HCT116 (cell line): ENCODE measurements around the gene SCRN2. TPM values are rescaled to one million over a fixed set of nuclear protein-coding genes. Genes with fewer than 3 reads are reported as not detected.

Experiments
- ATAC-seq: fragments of 200-7000 bp; cut with Tn5 transposase; 2 replicates; pipeline ENCODE4 v1.9.1; 2020; ENCODE audit warnings: mild to moderate bottlenecking, moderate library complexity
- BruUV-seq: library from RNA; stranded (reverse); fragments of 400-500 nt; replicated peaks from 2 replicates; lab custom pipeline; 2021; lab: Mats Ljungman, UMichigan
- CTCF ChIA-PET: fragments of 300-600 bp; sonication (Branson Sonifier 250); formaldehyde crosslinking; loops from one replicate; lab custom pipeline; 2021; ENCODE audit warnings: antibody characterized with exemption; lab: Charles Lee
- POLR2A ChIA-PET: fragments of 300-600, 350-600 bp; sonication (Branson Sonifier 250); formaldehyde crosslinking; loops from one replicate; lab custom pipeline; 2021; ENCODE audit warnings: antibody characterized with exemption; lab: Charles Lee
- RAD21 ChIA-PET, 2 experiments: fragments of 300-600 bp; sonication (Branson Sonifier 250); formaldehyde crosslinking; loops; one replicate each; lab custom pipeline; 2023; ENCODE audit warnings: low total read pairs in 2 of 2; ENCODE audit not compliant: uncharacterized antibody in 2 of 2, unreplicated experiment in 2 of 2, low non-redundant PET in 1 of 2; lab: Charles Lee
- DNase-seq: peaks from one replicate; pipeline ENCODE4 v3.0.0-alpha.2; 2010; ENCODE audit warnings: low read depth, low spot score
- H2AFZ ChIP-seq: fragments of 200-600 bp; shearing (Covaris generic), sonication (generic); 2 replicates; pipeline ENCODE4 v1.6.1; 2017; ENCODE audit warnings: low read depth, mixed run types, mixed read lengths, antibody characterized with exemption, low read length; ENCODE audit not compliant: poor library complexity, severe bottlenecking
- H3K27ac ChIP-seq: 2 replicates; pipeline ENCODE4 v1.5.1; 2012; ENCODE audit warnings: low read depth, low read length
- H3K27me3 ChIP-seq: fragments of 200-600 bp; sonication (generic); 2 replicates; pipeline ENCODE4 v1.6.1; 2016; ENCODE audit warnings: mixed run types, low read length, mixed read lengths; ENCODE audit not compliant: insufficient read depth
- H3K36me3 ChIP-seq, 2 experiments: fragments of 200-500 bp in 1 of 2; fragments of 200-600 bp in 1 of 2; sonication (Bioruptor generic) in 1 of 2; sonication (generic) in 1 of 2; 2 replicates each; pipeline versions ENCODE4 v1.5.1 to v1.6.1; 2014 to 2016; ENCODE audit warnings: low read length in 2 of 2, inconsistent platforms in 1 of 2, mixed read lengths in 1 of 2, mixed run types in 1 of 2; ENCODE audit not compliant: insufficient read depth in 2 of 2, control insufficient read depth in 1 of 2
- H3K4me1 ChIP-seq, 2 experiments: fragments of 200-600 bp in 1 of 2; sonication (generic) in 1 of 2; 2 replicates each; pipeline versions ENCODE4 v1.5.1 to v1.6.1; 2012 to 2017; ENCODE audit warnings: low read length in 2 of 2, inconsistent platforms in 1 of 2, mild to moderate bottlenecking in 1 of 2, mixed read lengths in 1 of 2, mixed run types in 1 of 2, moderate library complexity in 1 of 2; ENCODE audit not compliant: insufficient read depth in 2 of 2, control insufficient read depth in 1 of 2
- H3K4me2 ChIP-seq: fragments of 200-600 bp; sonication (generic); 2 replicates; pipeline ENCODE4 v1.6.1; 2017; ENCODE audit warnings: mixed run types, low read length, mixed read lengths
- H3K4me3 ChIP-seq, 2 experiments: fragments of 200-600 bp in 1 of 2; sonication (generic) in 1 of 2; replicated peaks in 1 of 2; 2 replicates each; pipeline ENCODE4 v1.5.1; 2011 to 2016; ENCODE audit warnings: low read length in 2 of 2, control low read depth in 1 of 2, low read depth in 1 of 2, mild to moderate bottlenecking in 1 of 2, mixed read lengths in 1 of 2, mixed run types in 1 of 2
- H3K79me2 ChIP-seq: fragments of 200-600 bp; sonication (generic); 2 replicates; pipeline ENCODE4 v1.6.1; 2017; ENCODE audit warnings: mild to moderate bottlenecking, mixed run types, low read length, moderate library complexity, mixed read lengths; ENCODE audit not compliant: insufficient read depth
- H3K9ac ChIP-seq: fragments of 200-600 bp; sonication (generic); 2 replicates; pipeline ENCODE4 v1.6.1; 2016; ENCODE audit warnings: low read length, mixed read lengths
- H3K9me2 ChIP-seq: fragments of 200-600 bp; sonication (generic), shearing (Covaris generic); 2 replicates; pipeline ENCODE4 v1.6.1; 2017; ENCODE audit warnings: mixed run types, mild to moderate bottlenecking, moderate library complexity; ENCODE audit not compliant: insufficient read depth
- H3K9me3 ChIP-seq, 2 experiments: fragments of 200-500 bp in 1 of 2; fragments of 200-600 bp in 1 of 2; sonication (Bioruptor generic) in 1 of 2; sonication (generic) in 1 of 2; 2 replicates each; pipeline ENCODE4 v1.6.1; 2014 to 2017; ENCODE audit warnings: low read length in 2 of 2, mixed read lengths in 2 of 2, inconsistent platforms in 1 of 2, low read depth in 1 of 2, mild to moderate bottlenecking in 1 of 2, mixed run types in 1 of 2, moderate library complexity in 1 of 2; ENCODE audit not compliant: control insufficient read depth in 1 of 2, insufficient read depth in 1 of 2
- H4K20me1 ChIP-seq: fragments of 200-600 bp; sonication (generic), shearing (Covaris generic); 2 replicates; pipeline ENCODE4 v1.6.1; 2017; ENCODE audit warnings: mixed run types, mild to moderate bottlenecking, moderate library complexity; ENCODE audit not compliant: insufficient read depth
- CBX3 ChIP-seq: IDR thresholded peaks from 2 replicates; pipeline ENCODE4 v1.6.1; 2012; ENCODE audit warnings: low read depth
- CEBPB ChIP-seq: IDR thresholded peaks from 2 replicates; pipeline ENCODE4 v1.6.1; 2012; ENCODE audit warnings: low read depth
- EGR1 ChIP-seq: IDR thresholded peaks from 2 replicates; pipeline ENCODE4 v1.6.1; 2012; ENCODE audit warnings: low read depth
- FOSL1 ChIP-seq: IDR thresholded peaks from 2 replicates; pipeline ENCODE4 v1.6.1; 2012; ENCODE audit warnings: low read depth
- POLR2A ChIP-seq: IDR thresholded peaks from 2 replicates; pipeline ENCODE4 v1.7.0; 2011; ENCODE audit warnings: borderline replicate concordance; ENCODE audit not compliant: insufficient read depth, insufficient read length; ENCODE audit errors: extremely low read depth
- POLR2AphosphoS5 ChIP-seq: IDR thresholded peaks from 2 replicates; pipeline ENCODE4 v1.6.1; 2011; ENCODE audit warnings: mild to moderate bottlenecking, low read depth, low read length, moderate library complexity
- RAD21 ChIP-seq: IDR thresholded peaks from 2 replicates; pipeline ENCODE4 v1.6.1; 2012; ENCODE audit warnings: low read depth, mild to moderate bottlenecking
- YY1 ChIP-seq: IDR thresholded peaks from 2 replicates; pipeline ENCODE4 v1.6.1; 2011; ENCODE audit warnings: low read length, low read depth, moderate library complexity, mild to moderate bottlenecking; ENCODE audit not compliant: insufficient replicate concordance; ENCODE audit errors: extremely low read depth
- ZFX ChIP-seq: fragments of 450-650 bp; IDR thresholded peaks from 2 replicates; pipeline ENCODE4 v1.6.1; 2017
- intact Hi-C: fragments of 100-400 bp; cut with micrococcal nuclease; formaldehyde crosslinking; loops from 2 replicates; pipeline ENCODE4 v1.10.0; 2022
- total RNA-seq: library from RNA; stranded (reverse); gene quantifications from one replicate; pipeline ENCODE4 v1.2.1, GENCODE V29; 2021; ENCODE audit not compliant: unreplicated experiment
- TF ChIP-seq, protein P1 (sequence below): IDR thresholded peaks from 2 replicates; pipeline ENCODE4 v1.6.1; 2012
- TF ChIP-seq, protein P2 (sequence below), 3 experiments: fragments of 200-600 bp in 1 of 3; sonication (generic) in 1 of 3; IDR thresholded peaks in 2 of 3; conservative IDR thresholded peaks in 1 of 3; 2 replicates each; pipeline ENCODE4 v1.5.1; 2012 to 2017; ENCODE audit warnings: low read depth in 2 of 3, low read length in 2 of 3, antibody characterized with exemption in 1 of 3, borderline replicate concordance in 1 of 3, control low read depth in 1 of 3, mild to moderate bottlenecking in 1 of 3, mixed read lengths in 1 of 3, mixed run types in 1 of 3, moderate library complexity in 1 of 3; ENCODE audit not compliant: insufficient read depth in 1 of 3

Gene SCRN2
- total RNA-seq, 1 experiment from 2014 or later, result 53.2 TPM

DNA sequence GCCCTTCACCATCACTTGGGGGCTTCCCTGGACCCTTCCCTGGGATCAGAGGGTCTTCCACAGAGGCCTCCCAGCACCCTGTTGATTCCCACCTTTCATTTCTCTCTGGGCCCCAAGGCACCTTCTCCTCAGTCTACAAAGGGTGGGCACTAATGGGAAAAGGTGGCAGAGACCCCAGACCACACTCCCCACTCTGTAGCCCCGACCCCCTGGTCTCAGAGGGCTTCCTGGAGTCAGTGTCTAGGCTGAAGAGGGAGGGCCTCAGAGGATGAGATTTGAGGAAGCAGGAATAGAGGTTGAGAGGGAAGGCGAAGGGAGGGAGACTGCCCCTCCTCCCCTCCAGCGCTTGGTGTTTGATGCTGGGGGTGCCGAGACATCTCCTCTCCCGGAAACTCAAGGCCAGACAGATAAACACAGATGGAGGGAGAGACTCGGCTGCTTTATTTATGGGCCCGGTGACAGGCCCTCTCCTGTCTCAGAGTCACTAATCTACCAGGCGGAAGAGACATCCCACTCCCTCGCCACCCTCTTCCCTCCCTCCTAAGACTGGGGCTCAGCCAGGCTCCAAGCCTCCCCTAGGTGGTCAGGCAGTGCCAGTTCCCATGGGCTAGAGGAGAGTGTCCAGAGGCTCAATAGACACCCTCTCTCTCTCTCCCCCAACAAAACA is 36.4 kb upstream of the SCRN2 start:
- no peaks in the 10 kb centered on the region for H3K9me2 ChIP-seq
- no peaks in the 10 kb centered on the region for H3K79me2 ChIP-seq
- H3K9ac ChIP-seq, result no peak overlapping the region
- H3K4me3 ChIP-seq, result no peak overlapping the region
- H3K36me3 ChIP-seq, result no peaks in the 10 kb centered on the region
- intact Hi-C loops, result no loop called here
- ChIA-PET RAD21 (no interaction called here), CTCF (no interaction called here), POLR2A (no interaction called here)
- H2AFZ ChIP-seq, result no peak overlapping the region
- no peak overlapping the region for H3K27ac ChIP-seq
- ATAC-seq, result no peak
- H3K4me1 ChIP-seq, result peaks cover 2 to 31% of the 10 kb centered on the region in 2 experiments
- no peaks in the 10 kb centered on the region for H4K20me1 ChIP-seq
- H3K9me3 ChIP-seq, result no peaks in the 10 kb centered on the region
- H3K27me3 ChIP-seq, result no peaks in the 10 kb centered on the region
- no peak for TF ChIP-seq CEBPB
- TF ChIP-seq CBX3, result no peak
- no peak for TF ChIP-seq ZFX
- TF ChIP-seq POLR2A, result no peak
- TF ChIP-seq YY1, result no peak
- no peak for TF ChIP-seq EGR1
- TF ChIP-seq, protein P1, sequence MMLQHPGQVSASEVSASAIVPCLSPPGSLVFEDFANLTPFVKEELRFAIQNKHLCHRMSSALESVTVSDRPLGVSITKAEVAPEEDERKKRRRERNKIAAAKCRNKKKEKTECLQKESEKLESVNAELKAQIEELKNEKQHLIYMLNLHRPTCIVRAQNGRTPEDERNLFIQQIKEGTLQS, result no peak
- no peak for TF ChIP-seq POLR2AphosphoS5
- TF ChIP-seq, protein P2, sequence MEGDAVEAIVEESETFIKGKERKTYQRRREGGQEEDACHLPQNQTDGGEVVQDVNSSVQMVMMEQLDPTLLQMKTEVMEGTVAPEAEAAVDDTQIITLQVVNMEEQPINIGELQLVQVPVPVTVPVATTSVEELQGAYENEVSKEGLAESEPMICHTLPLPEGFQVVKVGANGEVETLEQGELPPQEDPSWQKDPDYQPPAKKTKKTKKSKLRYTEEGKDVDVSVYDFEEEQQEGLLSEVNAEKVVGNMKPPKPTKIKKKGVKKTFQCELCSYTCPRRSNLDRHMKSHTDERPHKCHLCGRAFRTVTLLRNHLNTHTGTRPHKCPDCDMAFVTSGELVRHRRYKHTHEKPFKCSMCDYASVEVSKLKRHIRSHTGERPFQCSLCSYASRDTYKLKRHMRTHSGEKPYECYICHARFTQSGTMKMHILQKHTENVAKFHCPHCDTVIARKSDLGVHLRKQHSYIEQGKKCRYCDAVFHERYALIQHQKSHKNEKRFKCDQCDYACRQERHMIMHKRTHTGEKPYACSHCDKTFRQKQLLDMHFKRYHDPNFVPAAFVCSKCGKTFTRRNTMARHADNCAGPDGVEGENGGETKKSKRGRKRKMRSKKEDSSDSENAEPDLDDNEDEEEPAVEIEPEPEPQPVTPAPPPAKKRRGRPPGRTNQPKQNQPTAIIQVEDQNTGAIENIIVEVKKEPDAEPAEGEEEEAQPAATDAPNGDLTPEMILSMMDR (IDR thresholded peaks at IDR 0.05 in 2 of 3, conservative IDR thresholded peaks at IDR 0.05 in 1 of 3; ENCODE audit: borderline replicate concordance in 1 of 3, insufficient read depth in 1 of 3, low read depth in 2 of 3, low read length in 2 of 3), result no peak
- TF ChIP-seq RAD21, result no peak
- TF ChIP-seq FOSL1, result no peak
- H3K4me2 ChIP-seq, result 0 out of 2 replicates have a peak overlapping the region, but pooled peaks have one; percentile 65
- DNase-seq, result no peak
- no TSS peak for BruUV-seq
